Psoas muscle (tissue), 8 donors: ENCODE measurements around the gene CACNA1B. TPM values are rescaled to one million over a fixed set of nuclear protein-coding genes. Genes with fewer than 3 reads are reported as not detected.

Source experiments
- ATAC-seq, 4 donors: fragments of 200-7000 bp; cut with Tn5 transposase; one replicate each; pipeline ENCODE4 v1.9.1; 2020; ENCODE audit warnings: moderate library complexity in 3 of 4, mild to moderate bottlenecking in 2 of 4
- DNase-seq, 2 donors: peaks; one replicate each; pipeline ENCODE4 v3.0.0-alpha.2; 2020
- H3K27ac ChIP-seq: fragments of 200-600 bp; one replicate; pipeline ENCODE4 v1.8.0; 2022
- H3K27me3 ChIP-seq, 3 donors: fragments of 200-600 bp in 1 of 3; one replicate each; pipeline versions ENCODE4 v1.6.1 to v1.8.0; 2013 to 2022; ENCODE audit warnings: low read length in 2 of 3, mild to moderate bottlenecking in 2 of 3, moderate library complexity in 1 of 3; ENCODE audit not compliant: insufficient read depth in 3 of 3
- H3K36me3 ChIP-seq, 2 donors: fragments of 200-600 bp in 1 of 2; one replicate each; pipeline versions ENCODE4 v1.6.1 to v1.8.0; 2013 to 2022; ENCODE audit warnings: low read depth in 1 of 2, mild to moderate bottlenecking in 1 of 2, moderate library complexity in 1 of 2; ENCODE audit not compliant: insufficient read depth in 1 of 2
- H3K4me1 ChIP-seq: fragments of 200-600 bp; one replicate; pipeline ENCODE4 v1.8.0; 2022
- H3K4me3 ChIP-seq: fragments of 200-600 bp; one replicate; pipeline ENCODE4 v1.8.0; 2022; ENCODE audit warnings: mild to moderate bottlenecking
- H3K9me3 ChIP-seq: fragments of 200-600 bp; one replicate; pipeline ENCODE4 v1.8.0; 2022
- CTCF ChIP-seq: fragments of 200-600 bp; IDR thresholded peaks from one replicate; pipeline ENCODE4 v1.8.0; 2022; ENCODE audit warnings: antibody characterized with exemption
- WGBS, 3 donors: extraction: QIAGEN DNeasy Blood & Tissue Kit; methylation state at CpG; one replicate each; pipeline versions ENCODE4 v1.1.6 to v1.1.7; 2013; 5-methylcytosine and 5-hydroxymethylcytosine counted together
- intact Hi-C, 2 donors: fragments of 100-400 bp; cut with DNase I; formaldehyde crosslinking; loops; one replicate each; pipeline versions ENCODE4 v1.11.0 to v1.14.2; 2022
- polyA plus RNA-seq, 3 donors: library from polyadenylated mRNA; stranded (reverse); fragments of 200-250 nt; gene quantifications; one replicate each; pipeline ENCODE4 v1.2.3, GENCODE V29; 2013
- total RNA-seq, 4 donors: library from RNA; stranded (reverse); fragmentation: NEBNext Ultra II Directional in 2 of 4; extraction: Animal tissue kit (Norgen Biotek cat#: 25700) in 2 of 4; gene quantifications; one replicate each; pipeline versions ENCODE4 v1.2.1 to v1.2.4, GENCODE V29; 2021 to 2023
- donor health status: healthy with polysubstance abuse.
- donor health status: DM: no; HTN: no; CAD: no; lungs with moderate emphysema.
- donor health status: Bipolar disorder and iron deficiency.
- donor health status: healthy.
- donor health status: DM: yes; HTN: yes; CAD: no.
- donor health status: DM: no; HTN: no; CAD: no.
- donor health status: DM: no; HTN: no; CAD: no.
- donor health status: DM: yes; HTN: yes; CAD: no.

Gene CACNA1B
- total and polyA plus RNA-seq, 7 donors = 0.01 to 0.02 TPM; not detected in 5

GRCh38 chr9:137985637-137986071 is 108.1 kb downstream of the CACNA1B start:
- DNase-seq (no peak), ATAC-seq (no peak)
- no peak overlapping the region for H3K27ac ChIP-seq
- H3K9me3 ChIP-seq = no peaks in the 10 kb centered on the region
- no peaks in the 10 kb centered on the region for H3K4me1 ChIP-seq
- intact Hi-C loops = no loop called here
- no peak overlapping the region for H3K4me3 ChIP-seq
- 90 to 94% (median 92%) methylated on average over 12 to 13 of the region's 13 CpGs for WGBS, 3 donors
- H3K36me3 ChIP-seq = no peaks in the 10 kb centered on the region
- TF ChIP-seq CTCF = no peak
- H3K27me3 ChIP-seq = peaks cover 0 to 39% (median 0%) of the 10 kb centered on the region in 3 donors

GRCh38 chr9:137986268-137987099 is 108.9 kb downstream of the CACNA1B start:
- H3K9me3 ChIP-seq = no peaks in the 10 kb centered on the region
- intact Hi-C loops = no loop called here
- no peak for ATAC-seq
- TF ChIP-seq CTCF = no peak
- H3K27ac ChIP-seq = no peak overlapping the region
- no peak for DNase-seq
- H3K4me1 ChIP-seq = no peaks in the 10 kb centered on the region
- WGBS, 3 donors = 76 to 80% (median 78%) methylated on average over 22 of the region's 22 CpGs
- no peaks in the 10 kb centered on the region for H3K36me3 ChIP-seq
- H3K27me3 ChIP-seq = peaks cover 0 to 39% (median 0%) of the 10 kb centered on the region in 3 donors
- H3K4me3 ChIP-seq = no peak overlapping the region

GRCh38 chr9:137987244-137988030 is 109.9 kb downstream of the CACNA1B start:
- DNase-seq = no peak
- H3K27ac ChIP-seq = no peak overlapping the region
- H3K4me3 ChIP-seq = no peak overlapping the region
- H3K27me3 ChIP-seq = peaks cover 0 to 39% (median 0%) of the 10 kb centered on the region in 3 donors
- WGBS, 3 donors = 72 to 79% (median 77%) methylated on average over 10 of the region's 10 CpGs
- intact Hi-C loops = no loop called here
- no peaks in the 10 kb centered on the region for H3K4me1 ChIP-seq
- no peak for TF ChIP-seq CTCF
- ATAC-seq = no peak
- no peaks in the 10 kb centered on the region for H3K36me3 ChIP-seq
- no peaks in the 10 kb centered on the region for H3K9me3 ChIP-seq

- Histone ChIP-seq H3K4me1 (no peaks in the 10 kb centered on the region), H3K27me3 (peaks cover 0 to 36% (median 0%) of the 10 kb centered on the region in 3 donors), H3K4me3 (no peak overlapping the region), H3K36me3 (no peaks in the 10 kb centered on the region), H3K27ac (no peak overlapping the region), H3K9me3 (no peaks in the 10 kb centered on the region)
- intact Hi-C loops = no loop called here
- DNase-seq (no peak), ATAC-seq (no peak)
- no peak for TF ChIP-seq CTCF
- WGBS, 3 donors = 70 to 79% (median 71%) methylated on average over 8 of the region's 8 CpGs
These were observed 110.5 kb downstream of the CACNA1B start for GRCh38 chr9:137988051-137988450.
